ENCODE data around the gene TBCC.
"Not testable (repeated sequence)": the region's sequence is repeated elsewhere in the genome, so short reads cannot be mapped to it uniquely, and the experiment has no call there.

Gene TBCC, protein sequence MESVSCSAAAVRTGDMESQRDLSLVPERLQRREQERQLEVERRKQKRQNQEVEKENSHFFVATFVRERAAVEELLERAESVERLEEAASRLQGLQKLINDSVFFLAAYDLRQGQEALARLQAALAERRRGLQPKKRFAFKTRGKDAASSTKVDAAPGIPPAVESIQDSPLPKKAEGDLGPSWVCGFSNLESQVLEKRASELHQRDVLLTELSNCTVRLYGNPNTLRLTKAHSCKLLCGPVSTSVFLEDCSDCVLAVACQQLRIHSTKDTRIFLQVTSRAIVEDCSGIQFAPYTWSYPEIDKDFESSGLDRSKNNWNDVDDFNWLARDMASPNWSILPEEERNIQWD

DNA sequence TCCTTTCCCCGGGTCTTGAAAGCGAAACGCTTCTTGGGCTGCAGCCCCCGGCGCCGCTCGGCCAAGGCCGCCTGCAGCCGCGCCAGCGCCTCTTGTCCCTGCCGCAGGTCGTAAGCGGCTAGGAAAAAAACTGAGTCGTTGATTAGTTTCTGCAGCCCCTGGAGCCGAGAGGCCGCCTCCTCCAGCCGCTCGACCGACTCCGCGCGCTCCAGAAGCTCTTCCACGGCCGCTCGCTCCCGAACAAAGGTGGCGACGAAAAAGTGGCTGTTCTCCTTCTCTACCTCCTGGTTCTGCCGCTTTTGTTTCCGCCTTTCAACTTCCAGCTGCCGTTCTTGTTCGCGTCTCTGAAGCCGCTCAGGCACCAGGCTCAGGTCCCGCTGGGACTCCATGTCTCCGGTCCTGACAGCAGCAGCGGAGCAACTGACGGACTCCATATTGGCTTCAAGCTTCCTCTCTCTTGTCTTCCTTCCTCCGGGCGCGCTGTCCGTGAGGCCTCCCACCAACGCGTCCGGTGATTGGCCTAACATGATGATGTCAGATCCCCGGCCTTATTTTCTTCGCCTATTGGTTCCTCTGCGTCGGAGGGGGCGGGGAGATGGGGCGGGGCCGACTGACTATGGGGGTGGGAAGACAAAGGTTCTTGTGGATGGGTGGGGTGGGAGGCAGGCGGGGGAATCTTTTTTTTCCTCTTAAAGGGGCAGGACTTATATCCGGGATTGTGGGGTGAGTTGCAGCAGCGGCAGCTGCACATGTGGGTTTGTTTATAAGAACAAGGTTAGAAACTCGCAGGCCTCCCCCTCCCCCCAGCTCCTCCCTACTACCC is at the start of gene TBCC:
TBCC (minus strand) TSS at position 464 of the 823 bp plus-strand sequence; CDS start at position 434, 30 bp downstream.
- peak; percentile 94 for DNase-seq (ENCODE audit: low spot score)

DNA sequence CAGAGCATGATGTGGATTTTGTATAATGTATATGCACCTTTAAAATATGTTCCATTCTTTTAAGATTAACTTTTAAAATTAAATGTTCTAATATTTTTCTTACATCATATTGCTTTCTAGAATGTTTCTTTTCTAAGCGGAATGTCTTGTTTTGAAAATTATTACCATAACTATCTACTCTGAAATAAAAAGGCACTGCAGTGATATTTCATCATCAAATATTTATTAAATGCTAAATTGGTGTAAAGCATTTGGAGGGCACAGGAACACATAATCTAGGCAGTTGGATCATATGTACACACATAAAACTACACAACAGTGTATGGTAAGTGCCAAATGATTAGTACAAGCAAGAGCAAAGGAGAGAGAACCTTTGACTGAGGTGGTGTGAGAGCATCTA is 49.7 kb upstream of the TBCC start:
- DNase-seq (ENCODE audit: low spot score), result no peak

DNA sequence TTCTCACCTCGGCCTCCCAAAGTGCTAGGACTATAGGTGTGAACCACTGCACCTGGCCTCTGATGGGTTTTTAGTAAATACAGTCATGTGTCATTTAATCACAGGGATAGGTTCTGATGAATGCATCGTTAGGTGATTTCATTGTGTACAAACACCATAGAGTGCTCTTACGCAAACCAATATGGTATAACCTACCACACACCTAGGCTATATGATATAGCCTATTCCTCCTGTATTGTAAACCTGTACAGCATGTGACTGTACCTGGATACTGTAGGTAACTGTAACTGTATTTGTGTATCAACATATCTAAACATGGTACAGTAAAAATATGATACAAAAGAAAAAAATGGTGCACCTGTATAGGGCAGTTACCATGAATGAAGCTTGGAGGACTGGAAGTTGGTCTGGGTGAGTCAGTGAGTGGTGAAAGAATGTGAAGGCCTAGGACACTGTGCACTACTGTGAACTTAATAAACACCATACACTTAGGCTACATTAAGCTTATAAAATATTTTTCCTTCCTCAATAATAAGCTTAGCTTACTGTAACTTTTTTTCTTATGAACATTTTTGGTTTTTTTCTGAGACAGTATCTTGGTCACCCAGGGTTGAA is 45.9 kb upstream of the TBCC start:
- no peak for DNase-seq (ENCODE audit: low spot score)

DNA sequence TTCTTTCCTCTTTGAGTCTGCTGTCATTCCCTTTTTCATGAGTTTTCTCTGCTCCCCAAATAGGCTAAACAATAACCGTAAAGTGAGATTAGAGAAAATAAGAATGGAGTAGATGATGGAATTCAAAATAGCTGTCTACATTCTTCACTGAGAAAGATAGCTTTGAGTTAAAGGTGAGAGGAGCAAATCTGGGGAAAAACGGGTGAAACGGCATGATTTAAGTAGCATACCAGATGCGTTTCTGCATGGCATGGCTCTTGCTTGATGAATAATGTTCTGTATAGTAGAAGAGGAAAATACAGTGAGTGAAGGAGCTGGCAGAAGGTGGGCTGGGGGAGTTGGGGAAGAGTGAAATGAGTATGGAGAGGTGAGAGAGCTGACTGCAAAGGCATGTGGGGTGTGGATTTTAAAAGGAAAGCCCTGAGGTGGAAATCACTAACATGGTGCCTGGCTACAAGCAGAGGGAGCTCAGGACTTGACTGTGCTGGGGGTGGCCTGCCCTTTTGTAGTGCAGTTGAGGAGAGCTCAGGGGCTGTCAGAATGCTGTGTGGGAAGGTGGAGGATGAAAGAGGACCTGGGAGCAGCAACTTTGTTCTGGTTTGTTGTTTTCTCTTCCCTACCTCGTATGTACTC is 44.8 kb upstream of the TBCC start:
- DNase-seq (ENCODE audit: low spot score), result no peak

DNA sequence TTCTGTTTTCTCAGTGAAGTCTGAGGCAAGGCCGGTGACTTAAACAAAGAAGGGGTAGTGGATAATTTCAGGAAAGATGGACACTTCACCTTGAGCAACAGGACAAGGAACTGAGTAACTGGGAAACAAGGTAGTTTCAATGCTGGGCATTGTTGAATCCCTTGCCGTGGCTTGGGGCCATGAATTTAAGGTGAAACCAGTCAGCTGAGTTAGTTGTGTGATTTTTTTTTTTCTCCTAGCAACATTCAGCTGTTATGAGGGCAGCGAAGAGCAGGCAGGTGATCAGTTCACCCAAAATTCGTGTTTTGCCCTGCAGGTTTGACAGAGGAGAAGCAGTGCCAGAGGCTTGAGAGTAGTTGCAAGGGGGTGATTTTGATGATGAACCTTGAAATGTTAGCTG is 42.8 kb upstream of the TBCC start:
- no peak for DNase-seq (ENCODE audit: low spot score)

DNA sequence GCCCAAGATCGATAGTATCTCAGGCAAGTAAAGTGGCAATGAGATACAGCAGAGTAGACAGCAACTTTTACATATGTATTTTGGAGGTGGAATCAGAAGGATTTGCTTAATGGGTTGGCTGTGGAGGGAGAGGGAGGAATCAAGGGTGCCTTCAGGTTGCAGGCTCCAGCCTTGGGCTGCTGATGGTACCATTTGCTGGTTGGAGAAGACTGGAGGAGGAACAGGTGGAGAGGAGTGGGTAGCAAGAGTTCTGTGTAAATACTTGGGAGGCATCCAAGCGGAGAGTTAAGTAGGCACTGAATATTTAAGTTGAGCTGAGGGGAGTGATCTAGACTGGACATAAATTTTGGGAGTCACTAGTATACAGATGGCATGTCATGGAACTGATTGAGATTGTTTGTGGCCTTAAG is 41.2 kb upstream of the TBCC start:
- DNase-seq (ENCODE audit: low spot score), result no peak

DNA sequence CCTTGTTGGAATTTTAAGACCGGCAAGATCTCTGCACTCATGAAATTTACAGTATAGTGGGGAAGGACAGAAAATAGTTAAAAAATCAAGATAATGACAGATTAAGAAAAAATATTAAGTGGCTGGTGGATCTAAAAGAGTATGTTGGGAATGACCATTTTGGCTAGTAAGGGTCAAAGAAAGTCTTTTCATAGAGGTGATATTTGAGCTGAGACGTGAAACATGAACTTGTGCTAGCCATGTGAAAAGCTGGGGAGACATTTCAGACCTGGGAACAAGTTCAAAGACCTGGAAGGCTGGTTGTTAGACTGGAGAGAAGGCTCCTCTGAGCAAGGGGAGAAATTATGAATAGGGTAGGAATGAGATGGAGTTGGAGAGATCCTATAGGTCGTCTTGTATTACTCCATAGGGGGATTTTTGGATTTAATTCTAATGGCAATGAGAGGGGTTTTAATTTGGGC is 40.7 kb upstream of the TBCC start:
- DNase-seq (ENCODE audit: low spot score), result no peak

DNA sequence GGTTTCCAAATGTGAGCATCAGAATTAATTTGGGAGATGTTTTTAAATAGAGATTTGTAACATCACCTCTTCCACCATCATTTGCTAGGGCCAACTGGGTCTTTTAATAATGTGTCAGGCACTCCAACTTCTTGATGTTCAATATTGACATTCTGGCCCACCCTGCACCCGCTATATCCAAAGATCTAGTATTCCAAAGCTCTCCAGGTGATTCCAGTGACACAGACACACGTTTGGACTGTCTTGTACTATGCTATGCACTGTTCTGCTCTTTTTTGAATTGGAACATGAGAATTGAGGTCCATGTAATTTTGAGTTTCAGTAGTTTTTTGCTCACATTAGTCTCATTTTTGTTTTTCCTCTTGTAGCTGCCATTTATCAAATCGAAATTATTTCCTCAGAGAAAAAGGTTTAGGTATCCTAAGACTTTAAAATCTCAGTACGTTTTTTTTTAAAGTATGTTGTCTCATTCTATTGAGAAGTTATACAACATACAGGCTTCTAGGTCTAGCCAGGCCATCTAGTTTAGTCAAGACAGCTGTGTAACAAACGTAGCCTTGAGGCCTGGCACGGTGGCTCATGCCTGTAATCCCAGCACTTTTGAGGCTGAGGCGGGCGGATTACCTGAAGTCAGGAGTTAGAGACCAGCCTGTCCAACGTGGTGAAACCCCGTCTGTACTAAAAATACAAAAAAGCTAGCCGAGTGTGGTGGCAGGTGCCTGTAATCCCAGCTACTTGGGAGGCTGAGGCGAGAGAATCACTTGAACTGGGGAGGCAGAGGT is 39.0 kb upstream of the TBCC start:
- no peak for DNase-seq (ENCODE audit: low spot score)

DNA sequence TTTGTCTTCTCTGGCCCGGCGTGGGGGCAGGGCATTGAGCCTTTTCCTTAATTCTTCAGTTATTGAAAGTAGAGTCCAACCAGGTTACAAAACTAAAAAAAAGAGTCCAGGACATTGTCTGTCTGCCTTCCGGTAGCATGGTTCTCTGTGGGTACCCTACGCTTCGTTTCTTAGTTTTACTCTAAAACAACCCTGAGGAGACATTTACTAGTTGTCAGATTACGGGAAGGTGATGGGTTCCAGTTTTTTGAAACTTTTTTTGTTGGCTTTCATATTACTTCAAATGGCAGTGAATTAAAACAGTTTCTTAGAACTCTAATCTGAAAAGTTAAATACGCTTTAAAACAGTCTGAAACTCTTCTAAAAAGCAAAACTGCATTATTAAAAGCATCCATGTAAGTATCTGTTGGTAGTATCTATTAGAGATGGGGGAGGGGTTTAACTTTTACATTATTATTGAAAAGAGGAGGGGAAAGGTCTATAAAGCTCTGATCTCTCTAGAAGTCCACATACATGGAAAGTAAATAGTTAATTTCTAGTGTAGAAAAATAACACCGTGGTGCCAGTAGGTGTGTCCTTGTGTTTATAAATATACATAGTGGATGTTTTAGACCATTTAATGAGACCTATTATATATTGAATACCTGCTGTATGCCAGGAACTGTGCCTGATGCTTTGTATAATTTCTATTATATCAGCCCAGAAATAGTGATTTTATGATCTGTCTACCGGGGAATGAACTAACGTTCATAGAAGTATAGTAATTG is 38.2 kb upstream of the TBCC start:
- no peak for DNase-seq (ENCODE audit: low spot score)

DNA sequence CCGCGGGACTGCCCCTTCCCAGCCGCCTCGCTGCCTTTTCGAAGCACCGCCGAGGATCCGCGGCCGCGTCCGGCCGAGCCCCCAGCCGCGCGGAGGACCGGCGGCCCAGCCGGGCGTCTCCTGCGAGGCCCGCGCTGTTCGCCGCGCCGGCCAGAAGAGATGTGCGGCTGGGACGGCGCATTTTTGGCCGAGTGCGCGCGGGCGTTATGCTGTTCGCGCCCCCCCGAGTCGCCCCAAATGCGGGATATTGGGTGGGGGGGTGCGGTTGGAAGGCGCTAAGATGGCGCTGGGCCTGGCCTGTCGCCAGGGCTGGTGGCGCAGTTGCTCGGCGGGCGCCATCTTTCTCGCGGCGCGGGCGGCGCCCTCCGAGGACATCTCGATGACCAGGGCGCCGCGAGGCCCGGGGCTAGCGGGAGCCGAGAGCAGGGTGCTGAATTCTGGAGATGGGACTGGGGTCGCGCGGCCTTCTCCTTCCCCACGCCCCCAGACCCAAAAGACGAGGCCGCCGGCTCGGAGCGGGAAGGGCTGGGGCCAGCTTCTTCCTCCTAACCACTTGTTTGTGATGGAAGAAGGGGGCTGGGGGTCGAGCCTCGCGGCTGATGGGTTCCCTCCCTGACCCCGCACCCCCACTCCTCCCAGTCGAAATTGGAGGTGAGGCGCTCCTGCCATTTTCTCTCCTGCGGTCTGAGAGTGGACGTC is 37.4 kb upstream of the TBCC start:
- peak; percentile 49 for DNase-seq (ENCODE audit: low spot score)

DNA sequence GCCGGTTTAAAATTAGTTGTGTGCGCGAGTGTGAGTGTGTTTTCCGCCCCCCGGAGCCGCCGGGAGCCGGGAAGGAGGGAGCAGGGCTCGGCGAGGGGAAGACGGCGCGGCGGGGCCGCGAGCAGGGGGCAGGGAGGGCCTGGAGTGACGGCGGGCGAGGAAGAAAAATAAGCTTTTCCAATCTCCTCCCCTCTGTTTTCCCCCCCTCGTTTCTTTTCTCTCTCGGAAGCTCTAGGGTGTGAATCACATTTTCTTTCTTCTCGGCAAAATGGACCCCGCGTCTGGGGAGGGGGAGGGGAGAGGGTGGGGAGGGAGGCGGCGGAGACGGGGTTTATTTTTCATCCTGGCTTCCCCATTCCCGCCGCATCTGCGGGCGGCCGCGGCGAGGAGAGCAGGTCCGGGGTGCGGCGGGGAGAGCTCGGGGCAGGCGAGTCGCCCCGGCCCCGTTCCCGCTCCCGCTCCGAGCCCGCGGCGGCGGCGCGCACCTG is 36.8 kb upstream of the TBCC start:
- DNase-seq (ENCODE audit: low spot score), result peak; percentile 72

DNA sequence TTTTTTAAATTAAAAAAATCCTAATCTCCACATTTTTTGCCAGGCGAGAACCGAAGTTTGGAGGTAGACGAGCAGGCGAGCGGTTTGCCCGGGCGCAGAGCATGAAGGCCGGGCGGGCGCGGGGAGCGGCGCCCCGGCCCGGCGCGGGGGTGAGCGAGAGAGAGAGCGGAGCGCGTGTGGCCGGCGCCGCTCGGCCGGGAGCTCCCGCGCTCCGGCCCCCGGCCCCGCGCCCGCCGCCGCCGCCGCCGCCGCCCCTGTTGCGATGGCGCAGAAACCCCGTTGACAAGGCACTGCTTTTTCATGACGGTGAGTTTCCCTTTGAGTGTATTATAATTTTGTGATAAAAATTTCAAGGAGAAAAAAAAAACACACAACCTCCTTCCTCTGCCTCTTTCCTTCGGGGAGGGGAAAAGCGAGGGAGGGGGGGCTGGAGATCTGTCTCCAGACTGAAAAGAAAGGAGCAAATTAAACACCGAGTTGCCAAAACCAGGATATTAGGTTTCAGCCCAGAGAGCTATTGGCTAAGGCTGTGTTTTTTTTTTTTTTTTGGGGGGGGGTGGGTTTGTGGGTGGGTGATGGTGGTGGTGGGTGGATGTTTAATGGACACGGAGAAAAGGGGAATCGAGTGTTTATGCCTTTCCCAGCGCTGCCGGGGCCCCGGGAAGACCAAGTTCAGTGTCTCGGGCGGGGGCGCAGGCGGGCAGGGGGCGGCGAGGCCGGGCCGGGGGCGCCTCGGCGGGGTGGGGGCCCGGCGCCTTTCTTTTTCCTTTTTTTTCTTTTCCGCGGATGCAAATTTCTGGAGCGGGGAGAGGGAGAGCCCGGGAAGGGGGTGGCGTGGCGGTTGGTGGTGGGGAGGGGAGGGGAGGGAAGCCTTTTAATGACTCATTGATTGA is 36.1 kb upstream of the TBCC start, which contains the start of gene BICRAL:
BICRAL (plus strand) TSS at position 257 of the 893 bp plus-strand sequence. CDS start 39,971 bp downstream, outside the sequence.
- DNase-seq (ENCODE audit: low spot score), result peak; percentile 59

DNA sequence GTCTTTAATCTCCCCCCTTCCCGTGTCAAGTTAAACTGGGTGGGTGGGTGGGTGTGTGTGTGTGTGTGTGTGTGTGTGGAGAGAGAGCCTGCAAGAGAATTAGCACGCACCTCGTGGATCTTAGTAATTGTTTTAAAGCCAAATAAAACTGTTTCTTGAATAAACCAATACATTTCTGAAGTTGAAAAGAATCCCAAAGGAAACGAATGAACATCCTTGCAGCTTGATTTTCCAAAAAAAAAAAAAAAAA is 35.6 kb upstream of the TBCC start:
- no peak for DNase-seq (ENCODE audit: low spot score)

DNA sequence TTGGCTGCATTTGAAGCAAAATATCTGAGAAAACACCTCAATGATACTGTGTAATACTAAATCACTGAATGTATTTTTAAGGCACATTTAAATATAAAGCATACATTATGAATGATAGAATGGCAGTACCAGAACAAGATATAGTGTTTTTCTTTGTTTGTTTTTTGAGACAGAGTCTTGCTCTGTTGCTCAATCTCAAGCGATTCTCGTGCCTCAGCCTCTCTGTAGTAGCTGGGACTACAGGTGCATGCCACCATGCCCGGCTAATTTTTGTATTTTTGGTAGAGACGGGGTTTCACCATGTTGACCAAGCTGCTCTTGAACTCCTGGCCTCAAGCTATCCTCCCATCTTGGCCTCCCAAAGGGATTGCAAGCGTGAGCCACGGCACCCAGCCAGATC is 33.6 kb upstream of the TBCC start:
- DNase-seq (ENCODE audit: low spot score), result no peak

DNA sequence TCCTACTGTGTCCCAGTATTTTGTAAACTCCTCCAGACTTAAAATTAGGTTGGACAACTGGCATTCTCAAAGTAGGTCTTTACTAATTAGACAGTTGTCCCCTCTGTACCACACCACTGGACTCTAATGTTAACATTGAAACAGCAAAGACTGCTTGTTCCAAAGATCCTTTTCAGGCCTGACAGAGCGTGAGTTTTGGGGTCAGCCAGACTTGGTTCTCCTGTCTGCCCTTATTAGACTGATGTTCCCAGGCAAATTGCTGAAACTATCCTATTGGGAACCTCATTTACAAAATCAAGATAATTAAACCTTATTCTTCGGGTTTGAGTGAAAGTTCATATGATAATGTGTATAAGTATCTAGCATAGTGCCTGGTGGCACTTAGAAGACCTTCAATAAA is 32.2 kb upstream of the TBCC start:
- no peak for DNase-seq (ENCODE audit: low spot score)

DNA sequence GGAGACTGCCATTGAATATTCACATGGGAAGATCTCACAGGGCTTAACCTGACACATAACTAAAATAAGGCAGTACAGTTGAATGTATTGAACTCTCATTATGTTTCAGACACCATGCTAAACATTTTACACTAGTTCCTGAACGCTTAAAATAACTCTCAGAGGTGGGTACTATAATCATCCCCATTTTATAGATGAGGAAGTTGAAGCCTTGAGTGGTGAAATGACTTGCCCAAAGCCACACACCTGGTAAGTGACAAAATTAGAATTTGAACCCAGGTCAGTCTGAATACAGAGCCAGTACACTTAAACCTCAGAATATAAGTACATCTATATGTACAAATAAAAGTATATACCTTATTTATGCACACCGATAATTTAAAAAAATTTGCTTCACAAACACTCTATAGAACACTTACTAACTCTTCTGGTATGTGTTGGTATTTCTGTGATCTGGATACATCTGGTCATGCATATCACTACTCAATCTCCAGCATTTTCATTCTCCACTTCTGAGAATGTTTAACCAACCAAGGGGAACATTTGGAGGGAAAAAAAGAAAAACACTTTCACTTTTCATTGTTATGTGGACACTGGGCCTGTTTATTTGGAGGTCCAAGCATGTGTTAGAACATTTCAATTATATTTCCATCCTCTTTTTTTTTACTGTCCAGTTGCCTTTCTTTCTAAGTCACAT is 31.4 kb upstream of the TBCC start:
- DNase-seq (ENCODE audit: low spot score), result no peak

DNA sequence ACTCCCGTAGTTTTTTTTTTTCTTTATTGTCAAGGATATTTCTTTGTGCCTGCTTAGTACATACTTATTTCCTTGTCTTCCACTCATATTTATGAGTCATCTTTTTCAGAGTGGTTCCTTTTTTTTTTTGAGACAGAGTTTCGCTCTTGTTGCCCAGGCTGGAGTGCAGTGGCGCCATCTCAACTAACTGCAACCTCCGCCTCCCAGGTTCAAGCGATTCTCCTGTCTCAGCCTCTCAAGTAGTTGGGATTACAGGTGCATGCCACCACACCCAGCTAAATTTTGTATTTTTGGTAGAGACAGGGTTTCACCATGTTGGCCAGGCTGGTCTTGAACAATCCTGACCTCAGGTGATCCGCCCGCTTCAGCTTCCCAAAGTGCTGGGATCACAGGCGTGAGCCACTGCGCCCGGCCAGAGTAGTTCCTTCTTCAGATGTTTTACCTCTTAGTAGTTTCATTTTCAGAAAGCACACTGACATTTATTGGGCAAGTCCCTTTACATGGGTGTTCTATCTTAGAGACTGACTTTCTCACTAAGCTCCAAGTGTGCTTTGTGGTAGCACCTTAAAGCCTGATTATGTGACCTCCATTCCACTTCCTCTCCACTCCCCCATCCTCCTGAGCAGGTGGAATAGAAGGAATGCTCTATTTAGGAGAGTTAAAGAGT is 29.1 kb upstream of the TBCC start:
- not testable (repeated sequence) for DNase-seq (ENCODE audit: low spot score)

DNA sequence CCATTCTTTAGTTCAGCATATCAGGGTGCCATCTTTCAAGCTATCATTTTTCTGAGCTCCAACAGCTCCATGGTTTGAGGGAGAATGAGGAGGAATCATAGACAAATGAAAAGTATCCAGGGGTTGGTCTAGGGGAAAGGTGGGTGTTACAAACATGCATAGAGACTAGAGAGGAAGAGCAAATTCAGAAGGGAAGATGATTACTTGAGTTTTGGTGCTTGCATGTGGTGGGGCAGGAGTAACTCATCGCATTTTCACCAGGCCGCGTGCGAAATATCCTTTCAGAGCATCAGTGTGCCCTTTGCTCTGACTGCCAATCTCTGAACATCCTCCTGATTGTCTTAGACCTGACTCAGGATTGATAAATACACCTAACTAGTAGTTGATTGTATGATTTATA is 28.3 kb upstream of the TBCC start:
- no peak for DNase-seq (ENCODE audit: low spot score)

Data from HuH-7.5 (cell line).